IPS-NIHi7 (cell line): ENCODE data around the gene CEBPB.
A peak's percentile ranks its signal among the peaks of the same experiment; 100 is the strongest.
"Not testable (repeated sequence)": the region's sequence is repeated elsewhere in the genome, so short reads cannot be mapped to it uniquely, and the experiment has no call there.

Experiments
- DNase-seq: peaks from one replicate; pipeline ENCODE4 v3.0.0; 2012; ENCODE audit warnings: mixed read lengths; ENCODE audit errors: extremely low spot score

Gene CEBPB

GRCh38 chr20:50190251-50191064, at the start of gene CEBPB:
CEBPB (plus strand) TSS chr20:50190830; CDS start chr20:50191034, 204 bp downstream.
- DNase-seq, result peak; percentile 94

- no peak for DNase-seq
Measured at GRCh38 chr20:50141018-50141675, 49.5 kb upstream of the CEBPB start.

GRCh38 chr20:50141811-50142561, 48.6 kb upstream of the CEBPB start:
- DNase-seq, result no peak

- DNase-seq, result peak; percentile 64
Measured at GRCh38 chr20:50142812-50143211, 47.8 kb upstream of the CEBPB start.

GRCh38 chr20:50144362-50144761, 46.3 kb upstream of the CEBPB start:
- DNase-seq, result no peak

- no peak for DNase-seq
Measured at GRCh38 chr20:50145566-50145965, 45.1 kb upstream of the CEBPB start.

- no peak for DNase-seq
Measured at GRCh38 chr20:50146214-50146613, 44.4 kb upstream of the CEBPB start.

GRCh38 chr20:50146732-50147662, 43.6 kb upstream of the CEBPB start:
- no peak for DNase-seq

- DNase-seq, result no peak
Measured at GRCh38 chr20:50149481-50150254, 41.0 kb upstream of the CEBPB start.

GRCh38 chr20:50151034-50151743, 39.4 kb upstream of the CEBPB start:
- no peak for DNase-seq

- no peak for DNase-seq
Measured at GRCh38 chr20:50152394-50153152, 38.1 kb upstream of the CEBPB start.

GRCh38 chr20:50153153-50153499, 37.5 kb upstream of the CEBPB start:
- DNase-seq, result no peak

- peak; percentile 98 for DNase-seq
Measured at GRCh38 chr20:50153500-50154377, 36.9 kb upstream of the CEBPB start, which contains the start of gene PEDS1. PEDS1 (minus strand) TSS chr20:50153723; CDS start chr20:50153637, 86 bp downstream.

GRCh38 chr20:50161494-50161893, 29.1 kb upstream of the CEBPB start:
- not testable (repeated sequence) for DNase-seq

GRCh38 chr20:50163570-50164317, 26.9 kb upstream of the CEBPB start:
- no peak for DNase-seq

GRCh38 chr20:50165684-50166554, 24.7 kb upstream of the CEBPB start:
- peak; percentile 83 for DNase-seq
